HG03558 (cell line): ENCODE data around the gene ADAMTS12.

Experiments used
- ATAC-seq: cut with Tn5 transposase; IDR thresholded peaks from one replicate; pipeline ENCODE4 v1.9.1; 2021; ENCODE audit warnings: moderate number of reproducible peaks; ENCODE audit not compliant: unreplicated experiment; ENCODE audit errors: extremely low read depth

The ADAMTS12 gene

DNA sequence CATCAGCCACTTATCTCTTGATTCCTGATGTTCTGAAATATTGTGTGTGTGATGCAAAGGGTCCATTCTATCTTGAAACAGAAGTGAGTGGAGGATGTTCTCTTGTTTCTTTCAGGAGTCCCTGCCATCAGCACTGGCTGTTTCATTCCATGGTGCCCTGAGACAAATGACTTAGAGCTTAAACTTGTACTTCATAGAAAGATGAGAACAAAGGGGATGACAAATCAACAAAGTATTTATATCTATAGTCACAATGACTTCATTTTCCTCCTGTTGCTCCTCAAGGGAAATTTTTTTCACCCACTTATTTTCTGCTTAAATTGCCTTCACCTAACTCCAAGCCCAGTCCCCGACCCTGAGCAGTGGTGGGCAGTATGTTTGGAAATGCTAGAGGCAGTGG is 279.4 kb downstream of the ADAMTS12 start:
- ATAC-seq, result no peak

DNA sequence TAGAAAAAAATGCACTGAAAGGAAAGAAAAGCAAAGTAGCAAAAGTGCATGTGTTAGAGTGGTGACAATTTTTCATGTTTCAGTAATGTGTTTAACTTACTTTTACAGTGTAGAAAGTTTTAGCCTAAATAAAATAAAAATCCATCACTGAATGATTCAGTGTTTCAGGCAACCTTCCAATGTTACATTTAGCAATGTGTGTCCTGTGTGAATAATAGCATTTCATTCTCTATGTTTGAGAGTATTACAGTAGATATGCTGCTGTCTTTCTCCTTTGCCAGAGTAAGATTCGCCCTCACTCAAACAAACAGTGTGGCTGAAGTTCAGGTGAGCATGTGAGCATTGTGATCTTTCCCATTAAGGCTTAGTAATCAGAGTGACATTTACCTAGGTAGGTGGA is 279.9 kb downstream of the ADAMTS12 start:
- ATAC-seq, result no peak

GRCh38 chr5:33608344-33609041 is 283.3 kb downstream of the ADAMTS12 start:
- ATAC-seq, result no peak

DNA sequence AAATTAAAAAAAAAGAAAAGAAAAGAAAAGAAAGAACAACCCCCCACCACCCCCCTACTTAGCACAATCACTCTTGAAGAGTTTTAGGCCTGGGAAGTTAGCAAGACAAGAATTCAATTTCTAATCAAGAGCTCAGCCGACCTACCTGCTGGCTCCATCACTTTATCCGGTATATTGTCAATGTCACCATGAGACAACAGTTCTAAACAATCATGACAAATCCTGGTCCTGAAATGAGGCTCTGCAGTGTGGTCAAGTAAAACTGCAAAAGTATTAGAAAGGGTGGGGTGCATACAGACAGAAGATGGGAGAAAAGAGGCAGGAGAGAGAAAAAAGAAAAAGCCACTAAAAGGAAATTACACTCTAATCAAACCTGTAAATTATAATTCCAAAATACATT is 287.3 kb downstream of the ADAMTS12 start:
- ATAC-seq, result no peak

GRCh38 chr5:33601881-33602280 is 289.9 kb downstream of the ADAMTS12 start:
- no peak for ATAC-seq

DNA sequence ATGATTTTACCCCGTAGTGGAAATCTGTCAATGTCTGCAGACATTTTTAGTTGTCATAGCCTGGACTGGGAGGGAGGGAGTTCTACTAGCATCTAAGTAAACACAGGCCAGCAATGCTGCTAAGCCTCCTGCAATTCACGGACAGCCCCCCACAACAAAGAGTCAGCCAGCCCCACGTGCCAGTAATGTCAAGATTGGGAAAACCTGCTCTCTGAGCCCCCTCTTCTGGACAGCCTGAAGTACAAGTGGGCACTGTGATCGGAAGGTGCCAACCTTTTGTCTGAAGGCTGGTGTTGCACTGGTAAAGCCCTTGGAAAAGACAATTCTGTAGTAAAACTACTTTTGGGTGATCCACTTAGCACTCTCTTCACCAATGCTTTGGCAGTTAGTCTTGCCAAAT is 296.5 kb downstream of the ADAMTS12 start:
- ATAC-seq, result no peak

DNA sequence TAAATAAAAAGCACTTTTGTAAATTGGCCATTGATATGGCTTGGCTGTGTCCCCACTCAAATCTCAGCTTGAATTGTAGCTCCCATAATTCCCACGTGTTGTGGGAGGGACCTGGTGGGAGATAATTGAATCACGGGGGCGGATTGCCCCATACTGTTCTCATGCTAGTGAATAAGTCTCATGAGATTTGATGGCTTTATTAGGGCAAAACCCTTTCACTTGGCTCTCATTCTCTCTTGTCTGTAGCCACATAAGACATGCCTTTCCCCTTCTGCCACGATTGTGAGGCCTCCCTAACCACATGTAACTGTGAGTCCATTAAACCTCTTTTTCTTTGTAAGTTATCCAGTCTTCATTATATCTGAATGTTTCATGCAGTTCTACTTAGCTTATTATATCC is 297.8 kb downstream of the ADAMTS12 start:
- ATAC-seq, result no peak

DNA sequence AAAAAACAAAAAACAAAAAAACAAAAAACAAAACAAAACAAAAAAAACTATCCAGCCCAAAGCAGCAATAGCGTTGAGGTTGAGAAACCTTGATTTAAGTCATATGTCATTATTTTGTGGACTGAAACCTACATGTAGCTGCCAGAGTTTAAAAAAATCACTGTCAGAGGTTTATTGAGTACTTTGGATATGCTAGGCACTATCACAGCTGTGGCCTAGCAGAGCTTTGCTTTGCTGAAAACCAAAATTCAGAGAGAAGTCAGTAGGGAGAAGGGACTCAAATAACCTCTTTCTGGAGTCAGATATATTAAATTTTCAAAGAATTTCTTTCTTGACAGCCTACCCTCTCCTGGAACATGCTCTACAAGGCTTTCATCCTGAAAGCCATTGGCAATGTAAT is 299.5 kb downstream of the ADAMTS12 start:
- no peak for ATAC-seq

DNA sequence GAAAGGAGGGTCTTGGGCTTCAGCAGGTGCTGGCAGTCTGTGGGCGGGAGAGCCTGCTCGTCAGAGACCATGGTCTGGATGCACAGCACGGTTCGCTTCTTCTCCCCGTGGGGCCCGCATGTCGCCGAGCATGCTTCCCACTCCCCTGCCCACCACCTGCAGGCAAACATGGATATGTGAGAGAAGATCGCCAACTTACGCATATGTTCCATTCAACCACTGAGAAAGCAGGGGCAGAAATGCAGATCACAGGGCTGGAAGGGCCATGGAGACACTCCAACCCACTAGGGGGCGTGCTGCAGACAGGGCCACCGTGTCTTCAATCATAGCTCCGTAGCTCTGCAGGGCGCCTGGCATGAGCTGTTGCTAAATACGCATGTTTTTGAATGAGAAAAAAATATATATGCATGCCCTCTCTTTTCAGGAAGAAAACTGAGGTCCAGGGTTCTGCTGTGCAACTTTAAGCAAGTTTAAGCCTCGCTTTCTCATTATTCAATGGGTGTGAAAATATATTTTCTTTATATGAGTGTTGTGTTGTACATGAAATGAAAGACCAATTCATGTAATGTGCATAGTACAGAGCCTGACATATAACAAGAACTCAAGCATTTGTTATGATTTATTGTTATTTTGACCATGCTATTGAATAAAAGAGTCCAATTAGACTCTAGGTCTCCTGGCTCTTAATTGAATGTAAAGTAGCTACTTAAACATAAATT is 303.0 kb downstream of the ADAMTS12 start:
- no peak for ATAC-seq

GRCh38 chr5:33583332-33583731 is 308.5 kb downstream of the ADAMTS12 start:
- ATAC-seq, result no peak

- ATAC-seq, result no peak
Observed at GRCh38 chr5:33582417-33582816, 309.4 kb downstream of the ADAMTS12 start.

GRCh38 chr5:33579789-33580188 is 312.0 kb downstream of the ADAMTS12 start:
- ATAC-seq, result no peak

DNA sequence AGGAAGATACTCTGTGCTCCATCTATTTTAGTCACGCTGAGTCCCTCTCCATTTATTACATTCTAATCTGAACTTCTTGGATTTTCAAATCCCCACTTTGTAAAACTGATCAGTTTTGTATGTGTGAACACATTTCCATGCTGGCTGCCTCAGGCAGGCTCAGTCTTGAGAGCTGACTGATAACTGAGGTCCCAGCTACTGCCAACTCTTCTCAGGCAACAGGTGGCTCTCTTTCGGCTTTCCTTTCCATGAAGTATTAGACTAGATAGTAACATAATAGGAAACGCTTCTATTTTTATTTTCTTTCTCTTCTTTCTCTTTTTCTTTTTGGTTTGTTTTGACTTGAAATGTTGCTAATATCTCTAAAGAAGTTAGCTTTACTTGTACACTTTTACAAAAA is 312.6 kb downstream of the ADAMTS12 start:
- no peak for ATAC-seq

- no peak for ATAC-seq
Observed at GRCh38 chr5:33576726-33577590, 314.8 kb downstream of the ADAMTS12 start.

DNA sequence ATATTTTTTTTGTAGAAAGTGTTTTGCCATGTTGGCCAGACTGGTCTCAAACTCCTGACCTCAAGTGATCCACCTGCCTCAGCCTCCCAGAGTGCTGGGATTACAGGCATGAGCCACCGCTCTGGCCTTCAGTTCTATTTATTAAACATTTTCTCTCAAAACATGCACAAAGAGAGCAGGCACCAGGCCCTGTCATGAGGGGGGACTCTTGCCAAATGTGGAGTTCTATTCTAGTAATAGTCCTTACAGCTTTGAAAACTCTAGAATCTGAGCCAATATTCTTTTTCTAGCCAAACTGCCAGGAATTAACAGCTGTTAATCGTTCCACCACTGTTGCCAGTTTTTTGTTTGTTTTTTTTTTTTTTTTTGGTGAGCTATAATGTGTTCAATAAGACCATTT is 326.5 kb downstream of the ADAMTS12 start:
- ATAC-seq, result no peak

DNA sequence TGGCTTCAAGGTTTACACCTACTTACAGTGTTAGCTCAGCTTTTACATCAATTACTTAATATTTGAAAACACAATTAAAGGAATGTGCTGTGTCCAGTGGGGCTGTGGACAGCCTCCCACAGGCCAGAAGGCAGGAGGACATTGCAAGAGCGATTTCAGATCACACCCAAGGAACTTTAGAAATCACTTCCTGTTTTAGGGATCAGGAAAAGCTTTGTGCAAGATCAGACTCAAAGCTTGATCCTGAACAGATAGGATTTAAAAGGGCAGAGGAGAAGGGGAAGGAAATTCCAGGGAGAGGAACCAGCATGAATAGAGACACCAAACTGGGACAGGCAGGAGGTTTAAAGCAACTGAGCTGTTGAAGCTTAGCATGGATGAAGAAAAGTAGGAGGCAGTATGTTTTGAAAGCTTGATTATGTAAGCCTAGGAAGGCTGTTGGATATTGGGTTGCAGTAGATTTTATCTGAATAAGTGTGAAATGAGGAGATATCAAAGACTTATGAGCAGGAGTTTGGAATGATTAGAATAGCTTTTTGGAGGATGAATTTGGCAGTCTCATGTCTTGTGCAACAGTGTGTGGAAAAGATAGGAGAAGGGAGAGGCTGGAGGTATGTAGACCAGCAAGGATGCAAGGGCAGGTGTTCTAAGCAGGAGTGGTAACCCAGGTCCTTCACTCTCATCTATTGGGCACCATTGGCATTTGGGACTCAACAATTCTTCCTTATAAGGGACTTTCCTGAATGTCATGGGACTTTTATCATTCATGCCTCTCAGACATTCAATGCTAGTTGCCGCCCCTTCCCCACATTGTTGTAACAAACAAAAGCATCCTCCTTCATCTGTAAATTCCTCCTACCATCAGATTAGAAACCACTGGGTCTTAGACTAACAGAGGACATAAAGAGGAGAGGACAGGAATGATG is 327.5 kb downstream of the ADAMTS12 start:
- ATAC-seq, result no peak

- ATAC-seq, result no peak
Observed at GRCh38 chr5:33563530-33563929, 328.3 kb downstream of the ADAMTS12 start.

GRCh38 chr5:33558489-33558888 is 333.3 kb downstream of the ADAMTS12 start:
- ATAC-seq, result no peak

DNA sequence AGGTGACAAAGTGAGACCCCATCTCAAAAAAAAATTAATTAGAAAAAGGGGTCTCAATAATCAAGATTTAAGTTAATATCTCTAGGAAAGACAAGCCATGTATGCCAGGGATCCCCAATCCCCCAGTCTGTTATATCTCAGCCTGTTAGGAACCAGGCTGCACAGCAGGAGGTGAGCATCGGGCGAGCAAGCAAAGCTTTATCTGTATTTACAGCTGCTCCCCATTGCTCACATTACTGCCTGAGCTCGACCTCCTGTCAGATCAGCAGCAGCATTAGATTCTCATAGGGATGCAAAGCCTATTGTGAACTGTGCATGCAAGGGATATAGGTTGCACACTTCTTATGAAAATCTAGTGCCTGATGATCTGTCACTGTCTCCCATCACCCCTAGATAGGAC is 334.2 kb downstream of the ADAMTS12 start:
- ATAC-seq, result no peak
